NB4 (cell line): ENCODE data around the gene CDCA7L.

Source experiments
- DNase-seq: peaks from one replicate; pipeline ENCODE4 v3.0.0; 2010; ENCODE audit warnings: low read depth
- H3K4me3 ChIP-seq: one replicate; pipeline ENCODE4 v1.5.1; 2011; ENCODE audit warnings: mild to moderate bottlenecking, low read depth, low read length, moderate library complexity
- MYC ChIP-seq: IDR thresholded peaks from 2 replicates; pipeline ENCODE4 v1.6.1; 2011; ENCODE audit warnings: low read depth, low read length
- POLR2A ChIP-seq: IDR thresholded peaks from 2 replicates; pipeline ENCODE4 v1.6.1; 2011; ENCODE audit warnings: mild to moderate bottlenecking; ENCODE audit not compliant: insufficient read length; ENCODE audit errors: extremely low read depth
- TF ChIP-seq, protein P1 (sequence below): IDR thresholded peaks from 2 replicates; pipeline ENCODE4 v1.6.1; 2011; ENCODE audit warnings: low read depth, low read length
- TF ChIP-seq, protein P2 (sequence below): IDR thresholded peaks from one replicate; pipeline ENCODE4 v1.5.1; 2012; ENCODE audit warnings: low read depth, low read length

Gene CDCA7L

DNA sequence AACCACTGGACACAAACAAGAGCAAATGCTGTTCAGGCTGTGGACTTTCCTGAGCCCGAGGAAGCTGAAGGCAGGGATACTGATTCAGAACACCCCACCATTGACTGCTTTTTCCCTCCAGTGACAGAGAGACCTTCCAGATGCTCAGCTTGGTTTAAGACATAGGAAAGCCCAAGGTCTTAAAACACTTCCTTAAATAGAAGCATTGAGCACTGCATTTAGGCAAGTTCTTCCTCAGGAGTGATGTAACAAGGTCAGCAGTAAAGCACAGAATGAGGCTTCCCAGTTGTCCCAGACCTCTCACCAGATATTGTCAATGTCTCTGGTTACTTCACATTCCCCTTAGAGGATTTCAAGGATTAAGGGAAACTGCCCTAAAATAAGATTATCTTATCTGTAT, 19.6 kb upstream of the CDCA7L start:
- no peak overlapping the region for H3K4me3 ChIP-seq
- no peak for TF ChIP-seq MYC
- TF ChIP-seq, protein P1, sequence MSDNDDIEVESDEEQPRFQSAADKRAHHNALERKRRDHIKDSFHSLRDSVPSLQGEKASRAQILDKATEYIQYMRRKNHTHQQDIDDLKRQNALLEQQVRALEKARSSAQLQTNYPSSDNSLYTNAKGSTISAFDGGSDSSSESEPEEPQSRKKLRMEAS = no peak
- TF ChIP-seq, protein P2, sequence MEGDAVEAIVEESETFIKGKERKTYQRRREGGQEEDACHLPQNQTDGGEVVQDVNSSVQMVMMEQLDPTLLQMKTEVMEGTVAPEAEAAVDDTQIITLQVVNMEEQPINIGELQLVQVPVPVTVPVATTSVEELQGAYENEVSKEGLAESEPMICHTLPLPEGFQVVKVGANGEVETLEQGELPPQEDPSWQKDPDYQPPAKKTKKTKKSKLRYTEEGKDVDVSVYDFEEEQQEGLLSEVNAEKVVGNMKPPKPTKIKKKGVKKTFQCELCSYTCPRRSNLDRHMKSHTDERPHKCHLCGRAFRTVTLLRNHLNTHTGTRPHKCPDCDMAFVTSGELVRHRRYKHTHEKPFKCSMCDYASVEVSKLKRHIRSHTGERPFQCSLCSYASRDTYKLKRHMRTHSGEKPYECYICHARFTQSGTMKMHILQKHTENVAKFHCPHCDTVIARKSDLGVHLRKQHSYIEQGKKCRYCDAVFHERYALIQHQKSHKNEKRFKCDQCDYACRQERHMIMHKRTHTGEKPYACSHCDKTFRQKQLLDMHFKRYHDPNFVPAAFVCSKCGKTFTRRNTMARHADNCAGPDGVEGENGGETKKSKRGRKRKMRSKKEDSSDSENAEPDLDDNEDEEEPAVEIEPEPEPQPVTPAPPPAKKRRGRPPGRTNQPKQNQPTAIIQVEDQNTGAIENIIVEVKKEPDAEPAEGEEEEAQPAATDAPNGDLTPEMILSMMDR = no peak
- TF ChIP-seq POLR2A = no peak
- DNase-seq = no peak

DNA sequence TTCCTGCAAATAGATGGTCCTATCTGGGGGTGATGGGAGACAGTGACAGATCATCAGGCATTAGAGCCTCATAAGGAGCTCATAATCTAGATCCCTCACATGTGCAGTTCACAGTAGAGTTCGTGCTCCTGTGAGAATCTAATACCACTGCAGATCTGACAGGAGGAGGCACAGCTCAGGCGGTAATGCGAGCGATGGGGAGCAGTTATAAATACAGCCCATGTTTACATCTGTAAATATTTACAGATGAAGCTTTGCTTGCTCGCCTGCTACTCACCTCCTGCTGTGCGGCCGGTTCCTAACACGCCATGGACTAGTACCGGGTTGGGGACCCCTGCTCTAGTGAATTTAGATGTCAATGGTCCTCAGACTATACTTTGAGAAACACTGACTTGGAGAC, 17.0 kb upstream of the CDCA7L start:
- no peak for DNase-seq
- H3K4me3 ChIP-seq = no peak overlapping the region
- no peak for TF ChIP-seq POLR2A
- TF ChIP-seq, protein P1 = no peak
- no peak for TF ChIP-seq MYC
- TF ChIP-seq, protein P2 = no peak

DNA sequence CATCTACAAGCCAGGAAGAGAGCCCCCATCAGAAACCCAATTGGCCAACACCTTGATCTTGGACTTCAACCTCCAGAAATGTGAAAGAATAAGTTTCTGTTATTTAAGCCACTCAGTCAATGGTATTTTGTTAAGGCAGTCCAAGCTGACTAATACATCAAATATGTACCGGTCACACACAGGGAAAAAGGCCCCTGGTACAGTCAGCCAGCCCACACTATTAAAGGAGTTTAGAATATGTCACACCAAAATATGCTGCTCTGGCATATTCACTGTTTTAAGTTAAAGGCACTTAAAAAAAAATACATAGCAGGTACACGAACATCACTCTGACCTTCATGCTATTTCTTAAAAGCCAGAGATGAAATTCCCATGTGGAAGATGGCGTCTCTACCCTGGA, 15.2 kb upstream of the CDCA7L start:
- no peak overlapping the region for H3K4me3 ChIP-seq
- TF ChIP-seq POLR2A = no peak
- TF ChIP-seq, protein P1 = no peak
- no peak for TF ChIP-seq MYC
- TF ChIP-seq, protein P2 = no peak
- no peak for DNase-seq

DNA sequence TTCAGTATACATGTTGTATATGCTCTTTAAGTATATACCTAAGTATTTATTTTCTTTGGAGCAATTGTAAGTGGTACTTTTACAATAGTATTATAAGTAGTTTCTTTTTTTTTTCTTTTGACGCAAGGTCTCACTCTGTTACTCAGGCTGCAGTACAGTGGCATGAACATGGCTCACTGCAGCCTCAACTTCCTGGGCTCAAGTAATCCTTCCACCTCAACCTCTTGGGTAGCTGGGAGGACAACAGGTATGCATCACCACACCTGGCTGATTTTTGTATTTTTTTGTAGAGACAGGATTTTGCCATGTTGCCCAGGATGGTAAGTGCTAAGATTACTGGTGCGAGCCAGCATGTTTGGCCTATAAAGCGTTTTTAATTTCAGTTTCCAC, 13.7 kb upstream of the CDCA7L start:
- DNase-seq = no peak
- no peak overlapping the region for H3K4me3 ChIP-seq
- TF ChIP-seq, protein P1 = no peak
- TF ChIP-seq MYC = no peak
- TF ChIP-seq POLR2A = no peak
- TF ChIP-seq, protein P2 = no peak

DNA sequence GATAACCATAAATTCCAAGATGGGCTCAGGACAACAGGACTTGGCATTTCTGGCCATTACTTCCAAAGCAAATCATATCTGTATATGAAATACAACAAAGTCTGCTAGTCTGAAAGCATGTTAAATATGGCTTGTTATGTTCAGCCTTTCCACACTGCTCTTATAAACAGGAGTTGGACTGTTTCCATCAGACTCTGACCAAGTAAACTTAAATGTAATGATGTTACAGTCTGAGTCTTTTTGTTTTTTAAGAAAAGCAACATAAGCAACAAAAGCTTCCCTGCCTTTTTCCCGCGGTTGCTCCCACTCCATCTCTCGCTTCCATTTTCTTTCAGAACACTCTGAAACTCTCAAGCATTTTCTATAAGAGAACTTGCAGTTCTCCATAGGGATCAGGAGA, 8.1 kb upstream of the CDCA7L start:
- no peak for DNase-seq
- TF ChIP-seq MYC (no peak), POLR2A (no peak)
- TF ChIP-seq, protein P2 = no peak
- TF ChIP-seq, protein P1 = no peak
- H3K4me3 ChIP-seq = no peak overlapping the region
